IMR-90 (cell line): Measurements from ENCODE around the gene YKT6. TPM values are rescaled to one million over a fixed set of nuclear protein-coding genes. Genes with fewer than 3 reads are reported as not detected.

Experiments
- ATAC-seq: fragments of 200-7000 bp; cut with Tn5 transposase; 2 replicates; pipeline ENCODE4 v1.9.1; 2020; ENCODE audit warnings: low read depth, mild to moderate bottlenecking, moderate library complexity
- BruUV-seq: library from RNA; stranded (reverse); fragments of 400-500 nt; replicated peaks from 2 replicates; lab custom pipeline; 2021; lab: Mats Ljungman, UMichigan
- CTCF ChIA-PET: fragments of 300-600 bp; formaldehyde crosslinking; extraction: SDS; loops from one replicate; lab custom pipeline; 2021; ENCODE audit warnings: antibody characterized with exemption; lab: Yijun Ruan, JAX
- POLR2A ChIA-PET: fragments of 300-600 bp; sonication (Branson Sonifier 250); formaldehyde crosslinking; loops from one replicate; lab custom pipeline; 2022; ENCODE audit warnings: antibody characterized with exemption; ENCODE audit not compliant: unreplicated experiment; lab: Charles Lee
- DNase-seq: peaks from one replicate; pipeline ENCODE4 v3.0.0; 2013
- H2AFZ ChIP-seq: replicated peaks from 2 replicates; pipeline ENCODE3; 2013; ENCODE audit warnings: low read length, mild to moderate bottlenecking; ENCODE audit not compliant: poor library complexity
- H2AK5ac ChIP-seq: 2 replicates; pipeline ENCODE4 v1.6.1; 2013; ENCODE audit warnings: low read depth, low read length, inconsistent platforms
- H2AK9ac ChIP-seq: replicated peaks from 2 replicates; pipeline ENCODE3; 2013; ENCODE audit warnings: mild to moderate bottlenecking, low read depth, low read length, moderate library complexity; ENCODE audit not compliant: poor library complexity
- H2BK120ac ChIP-seq: 2 replicates; pipeline ENCODE4 v1.6.1; 2013; ENCODE audit warnings: low read depth, low read length, inconsistent platforms
- H2BK15ac ChIP-seq: 3 replicates; pipeline ENCODE4 v1.6.1; 2013; ENCODE audit warnings: low read depth, low read length, inconsistent platforms
- H2BK20ac ChIP-seq: 2 replicates; pipeline ENCODE4 v1.6.1; 2013; ENCODE audit warnings: low read depth, mild to moderate bottlenecking, inconsistent platforms, low read length, moderate library complexity
- H2BK5ac ChIP-seq: 2 replicates; pipeline ENCODE4 v1.6.1; 2013; ENCODE audit warnings: mild to moderate bottlenecking, low read depth, low read length, inconsistent platforms; ENCODE audit not compliant: poor library complexity, severe bottlenecking
- H3K14ac ChIP-seq: replicated peaks from 2 replicates; pipeline ENCODE4 v1.6.1; 2013; ENCODE audit warnings: low read depth, low read length, inconsistent platforms
- H3K18ac ChIP-seq: 2 replicates; pipeline ENCODE4 v1.6.1; 2013; ENCODE audit warnings: low read depth, low read length, control low read depth
- H3K23ac ChIP-seq: 2 replicates; pipeline ENCODE4 v1.6.1; 2013; ENCODE audit warnings: low read depth, low read length, inconsistent platforms
- H3K27ac ChIP-seq: 2 replicates; pipeline ENCODE4 v1.5.1; 2013; ENCODE audit warnings: mild to moderate bottlenecking, control low read depth, low read length; ENCODE audit not compliant: insufficient read depth
- H3K27me3 ChIP-seq: 2 replicates; pipeline ENCODE4 v1.6.1; 2013; ENCODE audit warnings: low read length; ENCODE audit not compliant: control insufficient read depth, insufficient read depth
- H3K36me3 ChIP-seq: 2 replicates; pipeline ENCODE4 v1.6.1; 2013; ENCODE audit warnings: low read length, mixed read lengths; ENCODE audit not compliant: control insufficient read depth, insufficient read depth
- H3K4ac ChIP-seq: 2 replicates; pipeline ENCODE4 v1.6.1; 2013; ENCODE audit warnings: low read depth, low read length, inconsistent platforms
- H3K4me1 ChIP-seq: 2 replicates; pipeline ENCODE4 v1.6.1; 2013; ENCODE audit warnings: low read length, mixed read lengths; ENCODE audit not compliant: control insufficient read depth, insufficient read depth
- H3K4me2 ChIP-seq: 2 replicates; pipeline ENCODE4 v1.6.1; 2013; ENCODE audit warnings: low read depth, mild to moderate bottlenecking, control low read depth, low read length, moderate library complexity
- H3K4me3 ChIP-seq: 2 replicates; pipeline ENCODE4 v1.5.1; 2013; ENCODE audit warnings: low read depth, mild to moderate bottlenecking, control low read depth, low read length, moderate library complexity; ENCODE audit not compliant: insufficient read depth
- H3K56ac ChIP-seq: 2 replicates; pipeline ENCODE4 v1.6.1; 2013; ENCODE audit warnings: low read length, inconsistent platforms; ENCODE audit not compliant: insufficient read depth; ENCODE audit errors: extremely low read depth
- H3K79me1 ChIP-seq, 2 experiments: 2 replicates each; pipeline ENCODE4 v1.6.1; 2013; ENCODE audit warnings: low read length in 2 of 2, inconsistent platforms in 1 of 2, low read depth in 1 of 2
- H3K9ac ChIP-seq: 2 replicates; pipeline ENCODE4 v1.6.1; 2013; ENCODE audit warnings: low read depth, low read length, control low read depth
- H3K9me1 ChIP-seq: 2 replicates; pipeline ENCODE4 v1.6.1; 2013; ENCODE audit warnings: low read length, inconsistent platforms; ENCODE audit not compliant: insufficient read depth
- H3K9me3 ChIP-seq: 2 replicates; pipeline ENCODE4 v1.6.1; 2013; ENCODE audit warnings: low read length; ENCODE audit not compliant: control insufficient read depth, insufficient read depth
- H4K20me1 ChIP-seq: 2 replicates; pipeline ENCODE4 v1.6.1; 2013; ENCODE audit warnings: low read length, inconsistent platforms; ENCODE audit not compliant: insufficient read depth
- H4K5ac ChIP-seq: 2 replicates; pipeline ENCODE4 v1.6.1; 2013; ENCODE audit warnings: mild to moderate bottlenecking, low read depth, low read length, control low read depth
- H4K8ac ChIP-seq, 2 experiments: 2 replicates each; pipeline ENCODE4 v1.6.1; 2013; ENCODE audit warnings: low read depth in 2 of 2, low read length in 2 of 2, control low read depth in 1 of 2, inconsistent platforms in 1 of 2
- H4K91ac ChIP-seq: 2 replicates; pipeline ENCODE4 v1.6.1; 2013; ENCODE audit warnings: low read depth, low read length, inconsistent platforms; ENCODE audit not compliant: insufficient read depth
- BHLHE40 ChIP-seq: fragments of 150-350 bp; IDR thresholded peaks from 2 replicates; pipeline ENCODE4 v1.6.1; 2016; ENCODE audit warnings: mild to moderate bottlenecking, low read depth, low read length
- CEBPB ChIP-seq: IDR thresholded peaks from 2 replicates; pipeline ENCODE4 v1.6.1; 2012; ENCODE audit warnings: low read depth, low read length, improper control_type of control experiment
- CHD1 ChIP-seq: IDR thresholded peaks from 2 replicates; pipeline ENCODE4 v1.6.1; 2012; ENCODE audit warnings: low read depth, low read length, improper control_type of control experiment
- ELK1 ChIP-seq: fragments of 150-350 bp; IDR thresholded peaks from 2 replicates; pipeline ENCODE4 v1.6.1; 2016; ENCODE audit warnings: low read depth, mild to moderate bottlenecking, low read length, moderate library complexity, borderline replicate concordance
- FOS ChIP-seq: fragments of 150-350 bp; IDR thresholded peaks from 2 replicates; pipeline ENCODE4 v1.6.1; 2016; ENCODE audit warnings: low read depth, low read length
- MAFK ChIP-seq: IDR thresholded peaks from 2 replicates; pipeline ENCODE4 v1.6.1; 2012; ENCODE audit warnings: low read depth, low read length, improper control_type of control experiment
- MAZ ChIP-seq: IDR thresholded peaks from 2 replicates; pipeline ENCODE4 v1.6.1; 2012; ENCODE audit warnings: low read depth, mild to moderate bottlenecking, low read length, improper control_type of control experiment, moderate library complexity, borderline replicate concordance
- MXI1 ChIP-seq: IDR thresholded peaks from 2 replicates; pipeline ENCODE4 v1.6.1; 2012; ENCODE audit warnings: low read depth, mild to moderate bottlenecking, low read length, moderate library complexity, borderline replicate concordance
- NFE2L2 ChIP-seq: fragments of 150-350 bp; IDR thresholded peaks from 2 replicates; pipeline ENCODE4 v1.6.1; 2016; ENCODE audit warnings: low read depth, mild to moderate bottlenecking, low read length
- POLR2A ChIP-seq: IDR thresholded peaks from 2 replicates; pipeline ENCODE4 v1.6.1; 2012; ENCODE audit warnings: mild to moderate bottlenecking, low read depth, low read length
- RAD21 ChIP-seq: IDR thresholded peaks from 2 replicates; pipeline ENCODE4 v1.6.1; 2012; ENCODE audit warnings: low read length, improper control_type of control experiment
- RCOR1 ChIP-seq: IDR thresholded peaks from 2 replicates; pipeline ENCODE4 v1.6.1; 2012; ENCODE audit warnings: mild to moderate bottlenecking, low read length, improper control_type of control experiment; ENCODE audit not compliant: insufficient replicate concordance
- RFX5 ChIP-seq: IDR thresholded peaks from 2 replicates; pipeline ENCODE4 v1.8.0; 2012; ENCODE audit warnings: low read depth, mild to moderate bottlenecking, low read length, moderate library complexity
- SMC3 ChIP-seq: fragments of 150-350 bp; IDR thresholded peaks from 2 replicates; pipeline ENCODE4 v1.6.1; 2016; ENCODE audit warnings: low read depth, mild to moderate bottlenecking, antibody characterized with exemption, low read length, moderate library complexity
- USF2 ChIP-seq: fragments of 150-350 bp; IDR thresholded peaks from 2 replicates; pipeline ENCODE4 v1.6.1; 2017; ENCODE audit warnings: mild to moderate bottlenecking, antibody characterized with exemption, low read length, low read depth
- WGBS, 2 experiments: methylation state at CpG; one replicate each; pipeline versions ENCODE4 v1.1.5 to v1.1.7; 2013; ENCODE audit warnings: missing lambda C conversion rate in 2 of 2; ENCODE audit not compliant: insufficient read length in 1 of 2; ENCODE audit errors: extremely low coverage in 2 of 2; 5-methylcytosine and 5-hydroxymethylcytosine counted together
- dilution Hi-C: fragments of 300-500 bp; cut with HindIII; formaldehyde crosslinking; loops from one replicate; pipeline ENCODE4 v1.14.3; 2018; ENCODE audit warnings: low sequenced_read_pairs; ENCODE audit not compliant: unreplicated experiment
- in situ Hi-C: fragments of 300-500 bp; cut with MboI; formaldehyde crosslinking; loops from 3 replicates; pipeline ENCODE4 v1.14.3; 2019; ENCODE audit warnings: low sequenced_read_pairs, inconsistent platforms, mixed read lengths
- intact Hi-C: fragments of 100-400 bp; cut with micrococcal nuclease; formaldehyde crosslinking; loops from 2 replicates; pipeline ENCODE4 v1.10.0; 2022
- polyA plus RNA-seq, 3 experiments: library from polyadenylated mRNA; depleted of rRNA; stranded (reverse); fragments of >200 nt; gene quantifications; 2 replicates each; pipeline ENCODE4 v1.2.3, GENCODE V29; 2012; ENCODE audit warnings: low replicate concordance in 1 of 3
- total RNA-seq: library from RNA; depleted of rRNA; stranded (reverse); fragments of >200 nt; gene quantifications from 2 replicates; pipeline ENCODE4 v1.2.3, GENCODE V29; 2012
- TF ChIP-seq, protein P1 (sequence below): conservative IDR thresholded peaks from 2 replicates; pipeline ENCODE4 v1.5.1; 2012; ENCODE audit warnings: mild to moderate bottlenecking, low read depth, low read length, improper control_type of control experiment

Gene YKT6
- total and polyA plus RNA-seq, 2 of the 4 experiments (the other 2 are of a cell fraction) = 115 to 120 TPM

GRCh38 chr7:44258423-44258760, 57.6 kb downstream of the YKT6 start:
- no peak overlapping the region for H4K5ac ChIP-seq
- H3K9me3 ChIP-seq = no peaks in the 10 kb centered on the region
- in situ Hi-C loops (no loop called here), dilution Hi-C loops (no loop called here), intact Hi-C loops (no loop called here)
- H3K4me1 ChIP-seq = peaks cover 25% of the 10 kb centered on the region
- peak overlapping the region; percentile 96 for H2AK5ac ChIP-seq
- peak overlapping the region; percentile 78 for H3K4ac ChIP-seq
- peak overlapping the region; percentile 32 for H2AFZ ChIP-seq
- peak overlapping the region; percentile 1; the same call in 1 of the 3 replicates for H2BK15ac ChIP-seq
- H3K56ac ChIP-seq = no peak overlapping the region
- H3K4me2 ChIP-seq = peak overlapping the region; percentile 64; the same call in 1 of the 2 replicates
- no peak overlapping the region for H2BK5ac ChIP-seq
- peaks cover 6% of the 10 kb centered on the region for H4K20me1 ChIP-seq
- TF ChIP-seq, protein P1, sequence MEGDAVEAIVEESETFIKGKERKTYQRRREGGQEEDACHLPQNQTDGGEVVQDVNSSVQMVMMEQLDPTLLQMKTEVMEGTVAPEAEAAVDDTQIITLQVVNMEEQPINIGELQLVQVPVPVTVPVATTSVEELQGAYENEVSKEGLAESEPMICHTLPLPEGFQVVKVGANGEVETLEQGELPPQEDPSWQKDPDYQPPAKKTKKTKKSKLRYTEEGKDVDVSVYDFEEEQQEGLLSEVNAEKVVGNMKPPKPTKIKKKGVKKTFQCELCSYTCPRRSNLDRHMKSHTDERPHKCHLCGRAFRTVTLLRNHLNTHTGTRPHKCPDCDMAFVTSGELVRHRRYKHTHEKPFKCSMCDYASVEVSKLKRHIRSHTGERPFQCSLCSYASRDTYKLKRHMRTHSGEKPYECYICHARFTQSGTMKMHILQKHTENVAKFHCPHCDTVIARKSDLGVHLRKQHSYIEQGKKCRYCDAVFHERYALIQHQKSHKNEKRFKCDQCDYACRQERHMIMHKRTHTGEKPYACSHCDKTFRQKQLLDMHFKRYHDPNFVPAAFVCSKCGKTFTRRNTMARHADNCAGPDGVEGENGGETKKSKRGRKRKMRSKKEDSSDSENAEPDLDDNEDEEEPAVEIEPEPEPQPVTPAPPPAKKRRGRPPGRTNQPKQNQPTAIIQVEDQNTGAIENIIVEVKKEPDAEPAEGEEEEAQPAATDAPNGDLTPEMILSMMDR = no peak
- TF ChIP-seq RCOR1 (no peak), USF2 (no peak), MXI1 (no peak), POLR2A (no peak), BHLHE40 (no peak), FOS (no peak), ELK1 (no peak), RFX5 (no peak), MAZ (no peak), CHD1 (no peak), RAD21 (no peak), SMC3 (no peak), NFE2L2 (no peak), CEBPB (no peak), MAFK (no peak)
- no peak overlapping the region for H3K4me3 ChIP-seq
- no TSS peak for BruUV-seq
- no peak for ATAC-seq
- H2BK20ac ChIP-seq = peak overlapping the region; percentile 89; the same call in 1 of the 2 replicates
- POLR2A ChIA-PET = no interaction called here
- no peak overlapping the region for H2AK9ac ChIP-seq
- no peak for DNase-seq
- H3K27me3 ChIP-seq = peaks cover 4% of the 10 kb centered on the region; the same call in 1 of the 2 replicates
- H4K91ac ChIP-seq = peak overlapping the region; percentile 61; the same call in 1 of the 2 replicates
- H3K27ac ChIP-seq = no peak overlapping the region; the same call in 1 of the 2 replicates
- H3K9ac ChIP-seq = no peak overlapping the region
- WGBS, 2 experiments = 71% methylated on average over 1 of the region's 4 CpGs; no CpG with 5 or more reads in 1 of the 2 experiments
- H4K8ac ChIP-seq = peak overlapping the region in 1 of 2 experiments; percentile 71; a peak in 1 of 4 replicates
- H2BK120ac ChIP-seq = peak overlapping the region; percentile 84
- H3K9me1 ChIP-seq = peaks cover 28% of the 10 kb centered on the region
- H3K79me1 ChIP-seq = no peaks in the 10 kb centered on the region
- H3K36me3 ChIP-seq = no peaks in the 10 kb centered on the region
- H3K23ac ChIP-seq = peak overlapping the region; percentile 61; the same call in 1 of the 2 replicates
- CTCF ChIA-PET = interaction anchor here (0.8 kb wide), 1 partner anchor 217 kb away, joined by 3 read pairs; no protein-coding TSS in a partner anchor
- no peak overlapping the region for H3K18ac ChIP-seq
- H3K14ac ChIP-seq = peak overlapping the region; percentile 47; the same call in 1 of the 2 replicates
